Upper lobe of left lung (tissue), 6 donors: ENCODE data around the gene CHD5. TPM values are rescaled to one million over a fixed set of nuclear protein-coding genes. Genes with fewer than 3 reads are reported as not detected.
A peak's percentile ranks its signal among the peaks of the same experiment; 100 is the strongest.
"Not testable (repeated sequence)": the region's sequence is repeated elsewhere in the genome, so short reads cannot be mapped to it uniquely, and the experiment has no call there.

Experiments
- ATAC-seq, 2 donors: fragments of 200-7000 bp; cut with Tn5 transposase; one replicate each; pipeline ENCODE4 v1.9.1; 2022; ENCODE audit warnings: mild to moderate bottlenecking in 2 of 2, moderate library complexity in 2 of 2; ENCODE audit not compliant: low FRiP score in 2 of 2
- DNase-seq, 2 donors: peaks; one replicate each; pipeline ENCODE4 v3.0.0-alpha.2; 2019 to 2020
- H3K27ac ChIP-seq, 4 donors: fragments of 200-600 bp; sonication (generic); one replicate each; pipeline ENCODE4 v1.5.1; 2016 to 2019
- H3K27me3 ChIP-seq, 4 donors: fragments of 200-600 bp; sonication (generic); one replicate each; pipeline ENCODE4 v1.5.1; 2017 to 2019
- H3K36me3 ChIP-seq, 4 donors: fragments of 200-600 bp; sonication (generic); one replicate each; pipeline ENCODE4 v1.5.1; 2016 to 2019
- H3K4me1 ChIP-seq, 4 donors: fragments of 200-600 bp; sonication (generic); one replicate each; pipeline ENCODE4 v1.5.1; 2018 to 2019
- H3K4me3 ChIP-seq, 4 donors: fragments of 200-600 bp; sonication (generic); one replicate each; pipeline ENCODE4 v1.5.1; 2017 to 2019; ENCODE audit warnings: mild to moderate bottlenecking in 2 of 4, moderate library complexity in 1 of 4
- H3K9me3 ChIP-seq, 4 donors: fragments of 200-600 bp; sonication (generic); one replicate each; pipeline ENCODE4 v1.5.1; 2018 to 2019
- EP300 ChIP-seq, 4 donors: sonication (generic); formaldehyde crosslinking; IDR thresholded peaks; one replicate each; pipeline ENCODE4 v1.5.1; 2017; ENCODE audit warnings: antibody characterized with exemption in 4 of 4, control low read depth in 2 of 4
- POLR2A ChIP-seq, 4 donors: fragments of 450-650 bp; IDR thresholded peaks; one replicate each; pipeline ENCODE4 v1.5.1; 2016 to 2017; ENCODE audit warnings: antibody characterized with exemption in 4 of 4, mild to moderate bottlenecking in 2 of 4
- POLR2AphosphoS5 ChIP-seq, 2 donors: sonication (generic); formaldehyde crosslinking; IDR thresholded peaks; one replicate each; pipeline ENCODE4 v1.5.1; 2017; ENCODE audit warnings: antibody characterized with exemption in 2 of 2
- WGBS, 2 donors: methylation state at CpG; one replicate each; pipeline ENCODE4 v1.1.5; 2017 to 2018; 5-methylcytosine and 5-hydroxymethylcytosine counted together
- total RNA-seq, 6 donors: library from RNA; depleted of rRNA in 4 of 6; stranded (reverse); fragments of >200 nt in 4 of 6; gene quantifications; one replicate each; pipeline versions ENCODE4 v1.1.0 to v1.2.1, GENCODE V29; 2016 to 2021
- TF ChIP-seq, protein P1 (sequence below), 6 experiments: fragments of 450-650 bp in 4 of 6; fragments of 200-600 bp in 2 of 6; sonication (generic) in 2 of 6; IDR thresholded peaks; one replicate each; pipeline ENCODE4 v1.5.1; 2016 to 2019; ENCODE audit warnings: antibody characterized with exemption in 6 of 6
- donor health status: DM: no; HTN: no; CAD: no; lungs with moderate emphysema.
- donor health status: DM: no; HTN: yes; CAD: no; lungs with severe emphysema.

The CHD5 gene
- total RNA-seq, 6 donors from 2014 or later: 0.14 to 1.3 (median 0.25) TPM

GRCh38 chr1:6068932-6069331 is 111.2 kb downstream of the CHD5 start:
- Histone ChIP-seq H3K4me3 (no peak overlapping the region), H3K9me3 (no peaks in the 10 kb centered on the region), H3K27ac (no peak overlapping the region), H3K4me1 (no peaks in the 10 kb centered on the region), H3K36me3 (peaks cover 0 to 9% (median under 1%) of the 10 kb centered on the region in 4 donors), H3K27me3 (no peaks in the 10 kb centered on the region)
- TF ChIP-seq POLR2A (IDR thresholded peaks at IDR 0.05): no peak
- no peak for TF ChIP-seq EP300 (IDR thresholded peaks at IDR 0.05)
- TF ChIP-seq, protein P1, sequence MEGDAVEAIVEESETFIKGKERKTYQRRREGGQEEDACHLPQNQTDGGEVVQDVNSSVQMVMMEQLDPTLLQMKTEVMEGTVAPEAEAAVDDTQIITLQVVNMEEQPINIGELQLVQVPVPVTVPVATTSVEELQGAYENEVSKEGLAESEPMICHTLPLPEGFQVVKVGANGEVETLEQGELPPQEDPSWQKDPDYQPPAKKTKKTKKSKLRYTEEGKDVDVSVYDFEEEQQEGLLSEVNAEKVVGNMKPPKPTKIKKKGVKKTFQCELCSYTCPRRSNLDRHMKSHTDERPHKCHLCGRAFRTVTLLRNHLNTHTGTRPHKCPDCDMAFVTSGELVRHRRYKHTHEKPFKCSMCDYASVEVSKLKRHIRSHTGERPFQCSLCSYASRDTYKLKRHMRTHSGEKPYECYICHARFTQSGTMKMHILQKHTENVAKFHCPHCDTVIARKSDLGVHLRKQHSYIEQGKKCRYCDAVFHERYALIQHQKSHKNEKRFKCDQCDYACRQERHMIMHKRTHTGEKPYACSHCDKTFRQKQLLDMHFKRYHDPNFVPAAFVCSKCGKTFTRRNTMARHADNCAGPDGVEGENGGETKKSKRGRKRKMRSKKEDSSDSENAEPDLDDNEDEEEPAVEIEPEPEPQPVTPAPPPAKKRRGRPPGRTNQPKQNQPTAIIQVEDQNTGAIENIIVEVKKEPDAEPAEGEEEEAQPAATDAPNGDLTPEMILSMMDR (IDR thresholded peaks at IDR 0.05): no peak
- no peak for TF ChIP-seq POLR2AphosphoS5 (IDR thresholded peaks at IDR 0.05)
- 73 to 81% methylated on average over 3 to 9 of the region's 9 CpGs for WGBS, 2 donors
- ATAC-seq (no peak), DNase-seq (no peak)

DNA sequence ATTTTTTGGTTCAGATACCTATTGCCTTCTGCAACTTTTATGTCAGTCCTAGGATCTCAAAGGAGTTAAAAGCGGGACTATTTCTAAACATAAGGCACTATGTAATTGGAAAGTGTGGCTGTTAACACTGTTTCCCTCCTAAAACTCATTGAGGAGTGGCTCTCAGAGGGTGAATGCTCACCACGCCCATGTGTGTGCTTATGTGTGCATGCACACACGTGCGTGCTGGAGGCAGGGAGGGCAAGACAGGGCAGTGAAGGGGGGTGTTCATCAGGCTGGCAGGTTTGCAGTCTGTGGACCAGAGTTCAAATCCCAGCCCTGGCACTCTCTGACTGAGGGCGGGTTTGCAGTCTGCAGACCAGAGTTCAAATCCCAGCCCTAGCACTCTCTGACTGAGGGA is 112.0 kb downstream of the CHD5 start:
- no peak for ATAC-seq
- no peak for DNase-seq
- Histone ChIP-seq H3K4me1 (no peaks in the 10 kb centered on the region), H3K4me3 (no peak overlapping the region), H3K36me3 (peaks cover 0 to 5% (median 0%) of the 10 kb centered on the region in 4 donors), H3K27me3 (no peaks in the 10 kb centered on the region), H3K27ac (no peak overlapping the region), H3K9me3 (no peaks in the 10 kb centered on the region)
- TF ChIP-seq EP300 (IDR thresholded peaks at IDR 0.05): no peak
- TF ChIP-seq POLR2A (IDR thresholded peaks at IDR 0.05): no peak
- TF ChIP-seq, protein P1 (IDR thresholded peaks at IDR 0.05): no peak
- no peak for TF ChIP-seq POLR2AphosphoS5 (IDR thresholded peaks at IDR 0.05)
- WGBS, 2 donors: 81% methylated on average over 5 of the region's 5 CpGs

DNA sequence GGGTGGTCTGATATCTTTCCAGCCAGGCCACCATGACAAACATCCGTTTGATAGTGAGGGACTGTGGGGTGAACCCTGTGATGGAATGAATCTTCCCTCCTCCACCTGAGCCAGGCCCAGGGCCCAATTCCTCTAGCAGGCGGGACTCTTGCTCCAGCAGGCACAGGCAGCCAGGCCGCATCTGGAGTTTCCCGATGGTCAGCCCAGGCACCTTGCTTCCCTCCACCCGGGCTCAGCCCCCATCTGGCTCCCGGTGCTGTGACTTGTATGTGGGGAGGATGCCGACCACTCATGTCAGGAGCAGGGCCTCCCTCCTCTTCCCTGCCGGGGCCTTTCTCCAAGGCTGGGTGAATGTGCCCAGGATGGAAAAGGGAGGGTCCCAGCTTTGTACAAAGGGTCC is 113.4 kb downstream of the CHD5 start:
- no peak for ATAC-seq
- Histone ChIP-seq H3K4me1 (no peaks in the 10 kb centered on the region), H3K4me3 (no peak overlapping the region), H3K9me3 (no peaks in the 10 kb centered on the region), H3K27ac (no peak overlapping the region), H3K36me3 (peaks cover 0 to 5% (median 0%) of the 10 kb centered on the region in 4 donors), H3K27me3 (no peaks in the 10 kb centered on the region)
- no peak for DNase-seq
- TF ChIP-seq, protein P1 (IDR thresholded peaks at IDR 0.05): no peak
- 80 to 87% methylated on average over 3 to 8 of the region's 8 CpGs for WGBS, 2 donors

- ATAC-seq (no peak), DNase-seq (no peak)
- H3K27me3 ChIP-seq: no peaks in the 10 kb centered on the region
- no peak overlapping the region for H3K27ac ChIP-seq
- H3K9me3 ChIP-seq: no peaks in the 10 kb centered on the region
- TF ChIP-seq POLR2AphosphoS5 (IDR thresholded peaks at IDR 0.05) (no peak), EP300 (IDR thresholded peaks at IDR 0.05) (no peak), POLR2A (IDR thresholded peaks at IDR 0.05) (no peak)
- TF ChIP-seq, protein P1 (IDR thresholded peaks at IDR 0.05): no peak
- H3K4me1 ChIP-seq: no peaks in the 10 kb centered on the region
- 88 to 91% methylated on average over 20 to 24 of the region's 28 CpGs for WGBS, 2 donors
- H3K4me3 ChIP-seq: no peak overlapping the region
- H3K36me3 ChIP-seq: peaks cover 0 to 5% (median 0%) of the 10 kb centered on the region in 4 donors
These were observed 114.8 kb downstream of the CHD5 start for GRCh38 chr1:6065093-6065858.

GRCh38 chr1:6063532-6064053 is 116.5 kb downstream of the CHD5 start:
- ATAC-seq: peak in 1 of 2 donors; percentile 48

More at GRCh38 chr1:6063532-6064053, 116.5 kb downstream of the CHD5 start:
- H3K4me1 ChIP-seq: peaks cover 5 to 11% (median 9%) of the 10 kb centered on the region in 4 donors
- TF ChIP-seq EP300 (IDR thresholded peaks at IDR 0.05): peak in 1 of 4 donors; percentile 18
- not testable (repeated sequence) for H3K27me3 ChIP-seq, DNase-seq, H3K27ac ChIP-seq, H3K36me3 ChIP-seq, H3K4me3 ChIP-seq, H3K9me3 ChIP-seq
- WGBS, 2 donors: 68 to 92% methylated on average over 7 of the region's 7 CpGs
